ENCODE measurements around the gene RAD52.
A peak's percentile ranks its signal among the peaks of the same experiment; 100 is the strongest.

Gene RAD52

GRCh38 chr12:949453-950191 is at the start of gene RAD52:
RAD52 (minus strand) TSS chr12:949694; CDS start chr12:933058, 16,636 bp downstream.
- peak; percentile 89 for FAIRE-seq
- DNase-seq (ENCODE audit: insufficient read length, low spot score), result peak; percentile 75

GRCh38 chr12:998020-998874 is 48.8 kb upstream of the RAD52 start:
- FAIRE-seq (peak; percentile 90), DNase-seq (ENCODE audit: insufficient read length, low spot score) (no peak)

GRCh38 chr12:997505-997904 is 48.0 kb upstream of the RAD52 start:
- FAIRE-seq (no peak), DNase-seq (ENCODE audit: insufficient read length, low spot score) (no peak)

- DNase-seq (ENCODE audit: insufficient read length, low spot score) (no peak), FAIRE-seq (no peak)
These were observed 47.4 kb upstream of the RAD52 start for GRCh38 chr12:996881-997280.

GRCh38 chr12:992647-993046 is 43.2 kb upstream of the RAD52 start:
- no peak for DNase-seq (ENCODE audit: insufficient read length, low spot score)
- no peak for FAIRE-seq

- no peak for FAIRE-seq
These were observed 42.1 kb upstream of the RAD52 start for GRCh38 chr12:991350-992333.

GRCh38 chr12:990661-991349 is 41.3 kb upstream of the RAD52 start, which contains the start of gene ERC1:
ERC1 (plus strand) TSS chr12:991223; CDS start chr12:1027904, 36,681 bp downstream.
- FAIRE-seq (no peak), DNase-seq (ENCODE audit: insufficient read length, low spot score) (peak; percentile 81)

More at GRCh38 chr12:991350-992333, 42.1 kb upstream of the RAD52 start:
- DNase-seq (ENCODE audit: insufficient read length, low spot score), result no peak

- no peak for DNase-seq (ENCODE audit: insufficient read length, low spot score)
- no peak for FAIRE-seq
These were observed 40.5 kb upstream of the RAD52 start for GRCh38 chr12:989751-990660.

- DNase-seq (ENCODE audit: insufficient read length, low spot score) (no peak), FAIRE-seq (no peak)
These were observed 39.6 kb upstream of the RAD52 start for GRCh38 chr12:989051-989450.

- FAIRE-seq, result no peak
- no peak for DNase-seq (ENCODE audit: insufficient read length, low spot score)
These were observed 39.2 kb upstream of the RAD52 start for GRCh38 chr12:988646-989045.

- DNase-seq (ENCODE audit: insufficient read length, low spot score), result no peak
- no peak for FAIRE-seq
These were observed 32.5 kb upstream of the RAD52 start for GRCh38 chr12:981961-982360.

GRCh38 chr12:981176-981828 is 31.8 kb upstream of the RAD52 start:
- DNase-seq (ENCODE audit: insufficient read length, low spot score) (no peak), FAIRE-seq (no peak)

GRCh38 chr12:979349-979748 is 29.9 kb upstream of the RAD52 start:
- DNase-seq (ENCODE audit: insufficient read length, low spot score) (no peak), FAIRE-seq (no peak)

GRCh38 chr12:977156-977555 is 27.7 kb upstream of the RAD52 start:
- no peak for DNase-seq (ENCODE audit: insufficient read length, low spot score)
- FAIRE-seq, result no peak

GRCh38 chr12:976644-977043 is 27.1 kb upstream of the RAD52 start:
- FAIRE-seq, result no peak
- no peak for DNase-seq (ENCODE audit: insufficient read length, low spot score)

GRCh38 chr12:974271-974862 is 24.9 kb upstream of the RAD52 start:
- no peak for DNase-seq (ENCODE audit: insufficient read length, low spot score)
- FAIRE-seq, result no peak

GRCh38 chr12:971991-972390 is 22.5 kb upstream of the RAD52 start:
- DNase-seq (ENCODE audit: insufficient read length, low spot score), result no peak
- no peak for FAIRE-seq

GRCh38 chr12:969821-970220 is 20.3 kb upstream of the RAD52 start:
- DNase-seq (ENCODE audit: insufficient read length, low spot score) (no peak), FAIRE-seq (no peak)

All from GM19239 (cell line).